ENCODE data around the gene FBN1. TPM values are rescaled to one million over a fixed set of nuclear protein-coding genes. Genes with fewer than 3 reads are reported as not detected.

The FBN1 gene
- polyA plus RNA-seq, 2 of the 4 experiments (the other 2 are of a cell fraction), result 6.3 to 9.4 TPM

- ATAC-seq (no peak), FAIRE-seq (no peak), DNase-seq (ENCODE audit: low read depth in 1 of 2, low spot score in 1 of 2) (no peak)
- ChIA-PET POLR2A (no interaction called here), CTCF (no interaction called here)
- H3K4me1 ChIP-seq, result no peaks in the 10 kb centered on the region
- 70% methylated on average over 6 of the region's 6 CpGs for WGBS (ENCODE audit: missing lambda C conversion rate)
- no peak overlapping the region for H3K4me3 ChIP-seq
- TF ChIP-seq JUN (IDR thresholded peaks at IDR 0.05) (no peak), CTCF (IDR thresholded peaks at IDR 0.05) (no peak), PBX3 (IDR thresholded peaks at IDR 0.05) (no peak), BHLHE40 (IDR thresholded peaks at IDR 0.05; ENCODE audit: low read depth, low read length) (no peak), EHF (CRISPR knock-in tag; IDR thresholded peaks at IDR 0.05) (no peak), EP300 (IDR thresholded peaks at IDR 0.05) (no peak), E2F6 (IDR thresholded peaks at IDR 0.05; ENCODE audit: borderline replicate concordance, low read depth) (no peak), MAX (IDR thresholded peaks at IDR 0.05) (no peak), JUNB (IDR thresholded peaks at IDR 0.05) (no peak), BCL3 (IDR thresholded peaks at IDR 0.05) (no peak), FOSB (CRISPR knock-in tag; IDR thresholded peaks at IDR 0.05) (no peak), POLR2A (IDR thresholded peaks at IDR 0.05; ENCODE audit: low read length) (no peak), PHF8 (IDR thresholded peaks at IDR 0.05; ENCODE audit: borderline replicate concordance, low read depth) (no peak), RCOR1 (IDR thresholded peaks at IDR 0.05; ENCODE audit: low read depth, low read length) (no peak)
- H3K27ac ChIP-seq, result no peak overlapping the region
- H3K4me2 ChIP-seq, result no peak overlapping the region
- no peaks in the 10 kb centered on the region for H3K9me3 ChIP-seq
Observed at GRCh38 chr15:48603123-48603500, 42.4 kb downstream of the FBN1 start.

GRCh38 chr15:48602358-48603122 lies 43.0 kb downstream of the FBN1 start:
- WGBS (ENCODE audit: missing lambda C conversion rate), result 65% methylated on average over 4 of the region's 4 CpGs
- DNase-seq (ENCODE audit: low read depth in 1 of 2, low spot score in 1 of 2), result no peak
- ATAC-seq, result no peak
- H3K4me2 ChIP-seq, result no peak overlapping the region
- H3K4me1 ChIP-seq, result no peaks in the 10 kb centered on the region
- ChIA-PET CTCF (no interaction called here), POLR2A (no interaction called here)
- TF ChIP-seq RAD21 (conservative IDR thresholded peaks at IDR 0.05 in 1 of 2, IDR thresholded peaks at IDR 0.05 in 1 of 2) (no peak), ZFP36 (IDR thresholded peaks at IDR 0.05; ENCODE audit: borderline replicate concordance, partially characterized antibody) (no peak), HOXB5 (CRISPR knock-in tag; IDR thresholded peaks at IDR 0.05) (no peak)
- FAIRE-seq, result no peak
- no peak overlapping the region for H3K27ac ChIP-seq
- no peaks in the 10 kb centered on the region for H3K9me3 ChIP-seq
- no peak overlapping the region for H3K4me3 ChIP-seq

- 43% methylated on average over 4 of the region's 4 CpGs for WGBS (ENCODE audit: missing lambda C conversion rate)
- ChIA-PET CTCF (no interaction called here), POLR2A (no interaction called here)
- no peak overlapping the region for H3K27ac ChIP-seq
- FAIRE-seq, result no peak
- no peak for ATAC-seq
- no peak for DNase-seq (ENCODE audit: low read depth in 1 of 2, low spot score in 1 of 2)
- no peak overlapping the region for H3K4me3 ChIP-seq
- no peaks in the 10 kb centered on the region for H3K9me3 ChIP-seq
- H3K4me2 ChIP-seq, result no peak overlapping the region
- no peaks in the 10 kb centered on the region for H3K4me1 ChIP-seq
- TF ChIP-seq RNF2 (IDR thresholded peaks at IDR 0.05; ENCODE audit: borderline replicate concordance, low read depth) (no peak), HEYL (CRISPR knock-in tag; IDR thresholded peaks at IDR 0.05) (no peak), EHF (CRISPR knock-in tag; IDR thresholded peaks at IDR 0.05) (no peak), HES2 (IDR thresholded peaks at IDR 0.05) (no peak), EP300 (IDR thresholded peaks at IDR 0.05) (no peak), HDAC2 (IDR thresholded peaks at IDR 0.05) (no peak), RAD21 (conservative IDR thresholded peaks at IDR 0.05 in 1 of 2, IDR thresholded peaks at IDR 0.05 in 1 of 2) (no peak), FOSB (CRISPR knock-in tag; IDR thresholded peaks at IDR 0.05) (no peak), JUN (IDR thresholded peaks at IDR 0.05) (no peak), KDM1A (IDR thresholded peaks at IDR 0.05; ENCODE audit: low read depth) (no peak), PBX3 (IDR thresholded peaks at IDR 0.05) (no peak), CBX2 (IDR thresholded peaks at IDR 0.05; ENCODE audit: borderline replicate concordance, low read depth) (no peak)
Observed at GRCh38 chr15:48601095-48601494, 44.4 kb downstream of the FBN1 start.
